HuH-7 (cell line): Measurements from ENCODE around the gene LYZ.
A peak's percentile ranks its signal among the peaks of the same experiment; 100 is the strongest.

Source experiments
- DNase-seq: peaks from one replicate; pipeline ENCODE4 v3.0.0; 2011; ENCODE audit warnings: low spot score

Gene LYZ

GRCh38 chr12:69338936-69339335, 9.2 kb upstream of the LYZ start:
- DNase-seq = no peak

GRCh38 chr12:69339999-69340398, 8.2 kb upstream of the LYZ start:
- DNase-seq = no peak

- no peak for DNase-seq
Observed at GRCh38 chr12:69341328-69341727, 6.9 kb upstream of the LYZ start.

DNA sequence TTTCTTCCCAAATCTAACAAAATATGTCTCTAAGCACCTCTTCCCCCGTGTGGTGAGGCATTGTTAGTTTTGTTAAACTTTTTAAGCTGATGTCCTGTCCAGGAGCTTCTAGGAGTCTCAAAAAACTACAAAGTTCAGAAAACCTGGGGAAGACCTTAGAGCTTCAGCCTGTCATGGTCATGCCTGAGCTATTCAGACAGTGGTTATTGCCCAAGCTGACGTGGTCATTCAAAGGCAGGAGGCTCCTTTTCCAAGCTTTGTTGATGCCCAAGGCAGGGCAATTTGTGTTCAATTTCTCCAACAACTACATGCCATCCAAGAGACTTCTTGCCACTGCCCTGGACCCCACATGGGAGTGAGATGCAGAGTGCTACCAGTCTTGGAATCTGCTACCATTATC, 5.8 kb upstream of the LYZ start:
- no peak for DNase-seq

DNA sequence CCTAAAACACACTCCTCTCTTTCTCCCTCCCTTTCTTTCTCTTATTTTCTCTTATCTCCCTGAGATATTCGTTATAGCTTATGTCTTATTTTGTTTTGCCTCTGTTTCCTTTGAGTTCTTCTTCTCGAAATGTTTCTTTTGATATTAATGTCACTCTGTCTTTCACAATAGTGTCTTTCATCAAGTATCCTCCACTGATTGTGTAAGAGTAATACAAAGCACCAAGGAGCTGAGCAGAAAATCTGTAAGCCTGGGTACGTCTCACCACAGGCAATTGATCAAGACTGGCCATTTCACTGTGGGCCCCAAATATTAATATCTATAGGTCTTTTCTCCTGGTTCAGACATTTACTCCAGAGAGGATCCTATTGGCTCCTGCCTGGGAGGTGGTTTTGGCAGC, 4.8 kb upstream of the LYZ start:
- DNase-seq = no peak

DNA sequence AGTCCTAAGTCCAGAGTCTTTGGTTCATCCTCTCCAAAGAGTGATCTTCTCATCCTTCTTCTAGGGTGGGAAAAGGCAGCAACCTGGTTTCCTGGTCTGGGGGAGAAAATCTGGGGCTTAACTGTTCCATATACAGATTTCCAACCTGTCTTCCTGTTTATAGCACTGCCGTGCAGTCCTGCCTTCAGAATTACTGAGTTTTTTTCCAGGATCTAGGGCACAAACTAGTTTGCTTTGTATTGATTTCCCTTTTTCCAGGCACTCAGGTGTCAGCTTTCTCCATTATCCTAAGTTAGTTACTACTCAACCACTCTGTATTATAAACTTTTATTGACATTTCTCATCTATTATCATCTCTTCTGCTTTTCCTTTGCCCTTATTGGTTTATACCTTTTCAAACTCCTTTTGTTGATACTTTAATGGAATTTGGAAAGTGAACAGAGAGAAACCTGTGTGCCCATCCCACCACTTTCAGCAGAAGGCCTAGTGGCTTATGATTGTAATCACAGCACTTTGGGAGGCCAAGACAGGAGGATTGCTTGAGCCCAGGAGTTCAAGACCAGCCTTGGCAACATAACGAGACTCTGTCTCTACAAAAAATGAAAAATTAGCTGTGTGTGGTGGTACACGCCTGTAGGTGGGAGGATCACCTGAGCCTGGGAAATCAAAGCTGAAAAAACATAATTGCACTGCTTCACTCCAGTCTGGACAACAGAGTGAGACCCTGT, 4.1 kb upstream of the LYZ start:
- no peak for DNase-seq

DNA sequence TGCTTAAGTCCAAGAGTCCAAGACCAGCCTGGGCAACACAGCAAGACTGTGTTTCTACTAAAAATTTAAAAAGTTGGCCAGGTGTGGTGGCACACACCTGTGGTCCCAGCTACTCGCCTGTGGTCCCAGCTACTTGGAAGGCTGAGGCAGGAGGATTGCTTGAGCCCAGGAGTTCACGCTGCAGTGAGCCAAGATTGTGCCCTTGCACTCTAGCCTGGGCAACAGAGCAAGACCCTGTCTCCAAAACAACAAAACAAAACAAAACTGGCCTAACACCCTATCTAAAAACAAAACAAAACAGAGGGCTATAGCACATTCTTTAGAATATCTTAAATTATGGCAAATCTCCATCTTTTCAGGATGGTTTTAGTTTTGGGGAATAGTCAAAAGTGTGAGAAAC, 3.1 kb upstream of the LYZ start:
- no peak for DNase-seq

GRCh38 chr12:69345742-69346141, 2.4 kb upstream of the LYZ start:
- no peak for DNase-seq

DNA sequence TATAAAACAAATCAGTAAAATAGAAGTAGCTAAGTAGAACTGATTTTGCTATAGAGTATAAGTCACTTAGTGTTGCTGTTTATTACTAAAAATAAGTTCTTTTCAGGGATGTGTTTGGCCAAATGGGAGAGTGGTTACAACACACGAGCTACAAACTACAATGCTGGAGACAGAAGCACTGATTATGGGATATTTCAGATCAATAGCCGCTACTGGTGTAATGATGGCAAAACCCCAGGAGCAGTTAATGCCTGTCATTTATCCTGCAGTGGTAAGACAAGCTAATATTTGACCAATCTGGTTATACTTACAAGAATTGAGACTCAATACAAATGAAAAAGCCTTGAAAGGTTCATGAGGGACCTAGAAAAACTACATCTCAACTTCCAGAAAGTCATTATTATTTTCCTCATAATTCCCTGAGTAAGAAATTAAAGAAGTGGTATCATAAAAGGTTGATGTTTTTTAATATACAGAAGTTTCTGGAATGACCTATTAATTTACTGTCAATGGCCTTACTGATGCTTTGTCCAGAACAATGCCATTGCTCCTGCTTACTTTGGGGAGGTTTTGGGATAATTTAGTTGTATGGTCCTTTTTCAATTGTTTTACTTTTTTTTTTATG, 1.9 kb downstream of the LYZ start:
- DNase-seq = no peak

DNA sequence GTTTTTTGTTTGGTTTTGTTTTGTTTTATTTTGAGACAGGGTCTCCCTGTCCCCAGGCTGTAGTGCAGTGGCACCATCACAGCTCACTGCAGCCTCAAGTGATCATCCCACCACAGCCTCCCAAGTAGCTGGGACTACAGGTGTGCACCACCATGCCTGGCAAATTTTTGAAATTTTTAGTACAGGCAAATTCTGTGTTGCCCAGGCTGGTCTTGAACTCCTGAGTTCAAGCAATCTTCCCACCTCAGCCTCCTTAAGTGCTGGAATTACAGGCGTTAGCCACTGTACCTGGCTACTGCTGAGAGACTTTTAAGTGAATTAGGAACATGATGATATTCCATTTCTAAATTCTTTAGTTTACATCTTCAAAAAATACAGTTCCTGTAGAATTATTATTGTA, 2.6 kb downstream of the LYZ start:
- no peak for DNase-seq

DNA sequence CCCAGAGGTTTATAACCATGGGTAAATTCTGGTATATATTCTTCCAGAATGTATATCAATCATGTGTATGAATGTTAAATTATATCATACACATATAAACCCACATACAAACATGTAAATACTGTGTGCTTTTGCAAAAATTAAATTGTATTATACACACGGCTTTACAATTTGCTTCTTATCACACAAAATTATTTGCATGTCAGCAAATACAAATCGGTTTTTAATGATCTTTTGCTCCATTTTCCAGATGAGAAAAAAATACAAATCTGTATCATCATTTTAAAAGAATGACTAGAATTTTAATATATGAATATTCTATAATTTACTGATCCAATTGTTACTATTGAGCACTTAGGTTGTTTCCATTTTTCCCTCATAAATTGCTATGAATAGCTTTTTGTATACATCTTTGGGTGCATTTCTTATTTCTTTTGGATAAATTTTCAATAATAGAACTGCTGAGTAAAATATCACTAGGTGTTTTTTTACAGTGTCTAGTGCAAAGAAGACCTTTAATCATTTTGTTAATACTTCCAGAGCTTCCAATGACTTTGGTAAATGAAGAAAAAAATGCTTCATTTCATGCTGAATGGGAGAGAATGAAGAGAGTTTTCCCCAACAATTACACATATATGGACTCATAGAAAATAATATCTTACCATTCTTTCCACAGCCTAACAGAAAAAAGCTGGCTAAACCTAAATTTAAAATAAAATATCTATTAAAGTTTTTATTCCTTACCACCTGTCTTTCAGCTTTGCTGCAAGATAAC, 3.5 kb downstream of the LYZ start:
- DNase-seq = no peak

DNA sequence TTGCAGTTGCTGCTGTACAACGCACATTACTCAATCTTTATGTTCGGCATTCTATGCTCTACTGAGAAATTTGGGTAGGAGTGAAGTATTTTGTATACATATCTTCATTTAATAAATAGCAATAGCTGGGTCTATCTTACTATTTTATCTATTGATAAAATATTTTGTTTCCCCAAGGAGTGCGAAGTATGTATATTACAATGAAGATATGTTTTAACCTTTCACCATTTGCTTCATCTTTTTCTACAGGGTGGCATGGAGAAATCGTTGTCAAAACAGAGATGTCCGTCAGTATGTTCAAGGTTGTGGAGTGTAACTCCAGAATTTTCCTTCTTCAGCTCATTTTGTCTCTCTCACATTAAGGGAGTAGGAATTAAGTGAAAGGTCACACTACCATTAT, 4.7 kb downstream of the LYZ start:
- DNase-seq = no peak

- DNase-seq = no peak
Observed at GRCh38 chr12:69354172-69354555, 6.0 kb downstream of the LYZ start.

- DNase-seq = no peak
Observed at GRCh38 chr12:69354556-69355187, 6.5 kb downstream of the LYZ start.

DNA sequence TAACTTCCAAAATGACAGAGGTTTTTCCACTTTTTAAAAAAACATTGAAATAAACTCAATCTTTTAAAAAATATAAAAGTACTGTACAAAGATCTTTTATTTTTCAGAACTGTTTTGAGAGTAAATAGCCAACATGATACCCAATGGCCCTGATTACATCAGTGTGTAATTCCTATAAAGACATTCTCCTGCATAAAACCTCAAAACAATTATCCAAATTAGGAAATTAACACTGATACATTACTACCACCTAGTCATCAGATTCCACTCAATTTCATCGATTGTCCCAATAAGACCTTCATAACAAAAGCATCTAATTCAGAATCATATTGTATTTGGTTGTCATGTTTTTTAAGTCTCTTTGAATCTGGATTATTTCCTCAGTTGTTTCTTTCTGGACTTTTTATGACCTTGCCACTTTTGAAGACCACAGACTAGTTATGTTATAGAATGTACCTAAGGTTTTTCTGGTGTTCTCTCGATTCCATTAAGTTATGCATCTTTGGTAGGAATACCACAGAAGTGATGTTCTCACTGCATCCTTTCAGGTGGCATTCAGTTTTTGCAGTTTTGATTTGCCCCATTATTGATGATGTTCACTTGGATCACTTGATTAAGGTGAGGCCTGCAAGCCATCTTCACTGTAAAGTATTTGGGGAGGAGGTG, 7.3 kb downstream of the LYZ start:
- no peak for DNase-seq

- DNase-seq = peak; percentile 92
Observed at GRCh38 chr12:69359531-69360347, 11.6 kb downstream of the LYZ start, which contains the start of gene YEATS4. YEATS4 (plus strand) TSS chr12:69359743; CDS start chr12:69359973, 230 bp downstream.

DNA sequence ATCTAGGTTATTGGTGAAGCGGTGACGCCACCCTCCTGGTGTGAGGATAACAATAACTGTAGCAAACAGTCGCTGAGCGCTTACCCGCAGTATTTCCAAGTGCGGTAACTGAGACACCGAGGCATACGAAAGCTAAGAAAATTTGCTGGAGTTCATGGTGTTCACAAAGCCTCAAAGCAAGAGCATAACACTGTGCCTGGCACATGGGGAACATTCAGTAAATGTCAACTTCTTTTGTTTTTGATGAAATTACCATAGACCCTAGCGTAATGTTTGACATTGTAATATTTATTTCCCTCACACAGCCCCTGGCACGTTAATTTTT, 12.1 kb downstream of the LYZ start:
- DNase-seq = no peak

DNA sequence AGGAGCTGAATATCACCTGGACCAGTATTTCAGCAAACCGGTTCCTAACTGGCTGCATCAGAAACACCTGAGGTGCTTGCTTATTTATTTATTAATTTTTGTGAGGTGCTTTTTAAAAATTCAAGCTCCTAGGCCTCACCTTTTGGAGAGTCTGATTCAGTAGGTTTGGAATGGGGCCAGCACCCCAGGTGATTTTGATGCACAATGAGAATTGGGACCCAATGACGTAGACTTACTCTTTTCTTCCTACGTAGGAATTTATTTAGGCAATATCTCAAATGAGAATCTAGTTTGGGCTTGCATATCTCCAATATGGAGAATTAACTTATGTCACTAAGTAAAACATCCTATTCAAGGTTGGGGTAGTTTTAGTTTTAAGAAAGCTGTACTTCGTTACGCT, 18.6 kb downstream of the LYZ start:
- DNase-seq = no peak

GRCh38 chr12:69368171-69368570, 20.0 kb downstream of the LYZ start:
- no peak for DNase-seq

- no peak for DNase-seq
Observed at GRCh38 chr12:69383074-69383473, 34.9 kb downstream of the LYZ start.

DNA sequence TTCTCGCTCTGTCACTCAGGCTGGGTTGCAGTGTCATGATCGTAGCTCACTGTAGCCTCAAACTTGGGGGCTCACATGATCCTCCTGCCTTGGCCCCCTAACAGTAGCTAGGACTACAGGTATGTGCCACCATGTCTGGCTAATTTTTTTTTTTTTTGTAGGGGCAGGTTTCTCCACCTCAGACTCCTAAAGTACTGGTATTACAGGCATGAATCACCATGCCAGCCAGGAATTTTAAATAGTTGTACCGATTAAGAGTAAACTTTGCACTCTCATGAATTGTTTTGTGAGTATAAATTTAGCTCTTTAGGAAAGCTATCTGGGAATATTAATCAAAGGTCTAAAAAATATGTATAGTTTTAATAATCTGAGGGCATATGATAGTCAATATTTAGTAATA, 36.9 kb downstream of the LYZ start:
- DNase-seq = no peak

- DNase-seq = no peak
Observed at GRCh38 chr12:69386921-69387320, 38.7 kb downstream of the LYZ start.
